GM23338 (cell line): ENCODE results near the gene GBP5.

Source experiments
- CREB1 ChIP-seq: fragments of 250-450 bp; sonication (Bioruptor Pico); IDR thresholded peaks from 2 replicates; pipeline ENCODE4 v1.5.0; 2020; ENCODE audit warnings: low read depth, mild to moderate bottlenecking, moderate library complexity
- EZH2 ChIP-seq: fragments of 200-600 bp; sonication (generic); IDR thresholded peaks from one replicate; pipeline ENCODE4 v1.8.0; 2017; ENCODE audit warnings: antibody characterized with exemption, mild to moderate bottlenecking, low read depth; ENCODE audit not compliant: unreplicated experiment
- EZH2phosphoT487 ChIP-seq: fragments of 200-600 bp; sonication (generic); IDR thresholded peaks from one replicate; pipeline ENCODE4 v1.8.1; 2018; ENCODE audit warnings: antibody characterized with exemption; ENCODE audit not compliant: unreplicated experiment
- JUNB ChIP-seq: IDR thresholded peaks from one replicate; pipeline ENCODE4 v1.6.1; 2016; ENCODE audit warnings: antibody characterized with exemption; ENCODE audit not compliant: unreplicated experiment
- POLR2AphosphoS5 ChIP-seq: IDR thresholded peaks from 2 replicates; pipeline ENCODE4 v1.6.1; 2016; ENCODE audit warnings: antibody characterized with exemption, low read depth
- STAT1 ChIP-seq: IDR thresholded peaks from one replicate; pipeline ENCODE4 v1.6.1; 2016; ENCODE audit warnings: antibody characterized with exemption; ENCODE audit not compliant: unreplicated experiment
- ZNF114 ChIP-seq: fragments of 250-450 bp; sonication (Bioruptor Pico); IDR thresholded peaks from 2 replicates; pipeline ENCODE4 v1.5.0; 2020; ENCODE audit warnings: mild to moderate bottlenecking, moderate library complexity
- ZNF331 ChIP-seq: fragments of 250-450 bp; sonication (Bioruptor Pico); IDR thresholded peaks from 2 replicates; pipeline ENCODE4 v1.5.0; 2020; ENCODE audit warnings: low read depth, mild to moderate bottlenecking, moderate library complexity
- TF ChIP-seq, protein P1 (sequence below): IDR thresholded peaks from one replicate; pipeline ENCODE4 v1.6.1; 2018; ENCODE audit warnings: antibody characterized with exemption; ENCODE audit not compliant: unreplicated experiment
- TF ChIP-seq, protein P2 (sequence below), 2 experiments: fragments of 200-600 bp in 1 of 2; sonication (generic) in 1 of 2; conservative IDR thresholded peaks; 2 replicates each; pipeline versions ENCODE4 v1.5.1 to v1.6.1; 2016 to 2017; ENCODE audit warnings: antibody characterized with exemption in 2 of 2, low read depth in 2 of 2, mild to moderate bottlenecking in 2 of 2, moderate library complexity in 1 of 2
- TF ChIP-seq, protein P3 (sequence below): fragments of 250-450 bp; sonication (Bioruptor Pico); IDR thresholded peaks from 2 replicates; pipeline ENCODE4 v1.5.0; 2020; ENCODE audit warnings: mild to moderate bottlenecking, moderate library complexity

DNA sequence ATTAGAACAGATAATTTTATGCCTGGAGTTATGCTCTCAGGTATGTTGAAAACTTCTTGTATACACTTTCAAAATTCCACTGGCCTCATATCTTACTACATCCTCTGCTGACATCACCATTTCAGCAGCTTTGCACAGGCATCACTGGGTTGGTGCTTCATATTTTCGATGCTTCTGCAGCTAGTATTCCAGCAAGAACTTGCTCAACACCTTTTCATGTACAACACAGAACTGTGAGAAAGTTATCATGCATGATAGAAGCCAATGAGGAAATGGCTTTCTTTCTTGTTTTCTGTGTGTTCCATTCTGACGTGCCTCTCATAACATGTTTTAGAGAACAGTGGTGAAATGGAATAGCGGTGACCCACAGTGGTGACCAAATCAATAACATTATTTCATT, 5.1 kb upstream of the GBP5 start:
- TF ChIP-seq, protein P1, sequence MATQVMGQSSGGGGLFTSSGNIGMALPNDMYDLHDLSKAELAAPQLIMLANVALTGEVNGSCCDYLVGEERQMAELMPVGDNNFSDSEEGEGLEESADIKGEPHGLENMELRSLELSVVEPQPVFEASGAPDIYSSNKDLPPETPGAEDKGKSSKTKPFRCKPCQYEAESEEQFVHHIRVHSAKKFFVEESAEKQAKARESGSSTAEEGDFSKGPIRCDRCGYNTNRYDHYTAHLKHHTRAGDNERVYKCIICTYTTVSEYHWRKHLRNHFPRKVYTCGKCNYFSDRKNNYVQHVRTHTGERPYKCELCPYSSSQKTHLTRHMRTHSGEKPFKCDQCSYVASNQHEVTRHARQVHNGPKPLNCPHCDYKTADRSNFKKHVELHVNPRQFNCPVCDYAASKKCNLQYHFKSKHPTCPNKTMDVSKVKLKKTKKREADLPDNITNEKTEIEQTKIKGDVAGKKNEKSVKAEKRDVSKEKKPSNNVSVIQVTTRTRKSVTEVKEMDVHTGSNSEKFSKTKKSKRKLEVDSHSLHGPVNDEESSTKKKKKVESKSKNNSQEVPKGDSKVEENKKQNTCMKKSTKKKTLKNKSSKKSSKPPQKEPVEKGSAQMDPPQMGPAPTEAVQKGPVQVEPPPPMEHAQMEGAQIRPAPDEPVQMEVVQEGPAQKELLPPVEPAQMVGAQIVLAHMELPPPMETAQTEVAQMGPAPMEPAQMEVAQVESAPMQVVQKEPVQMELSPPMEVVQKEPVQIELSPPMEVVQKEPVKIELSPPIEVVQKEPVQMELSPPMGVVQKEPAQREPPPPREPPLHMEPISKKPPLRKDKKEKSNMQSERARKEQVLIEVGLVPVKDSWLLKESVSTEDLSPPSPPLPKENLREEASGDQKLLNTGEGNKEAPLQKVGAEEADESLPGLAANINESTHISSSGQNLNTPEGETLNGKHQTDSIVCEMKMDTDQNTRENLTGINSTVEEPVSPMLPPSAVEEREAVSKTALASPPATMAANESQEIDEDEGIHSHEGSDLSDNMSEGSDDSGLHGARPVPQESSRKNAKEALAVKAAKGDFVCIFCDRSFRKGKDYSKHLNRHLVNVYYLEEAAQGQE = no peak
- TF ChIP-seq POLR2AphosphoS5 (no peak), ZNF331 (CRISPR knock-in tag) (no peak), JUNB (no peak), CREB1 (CRISPR knock-in tag) (no peak), EZH2 (no peak), EZH2phosphoT487 (no peak), ZNF114 (CRISPR knock-in tag) (no peak), STAT1 (no peak)
- TF ChIP-seq, protein P2, sequence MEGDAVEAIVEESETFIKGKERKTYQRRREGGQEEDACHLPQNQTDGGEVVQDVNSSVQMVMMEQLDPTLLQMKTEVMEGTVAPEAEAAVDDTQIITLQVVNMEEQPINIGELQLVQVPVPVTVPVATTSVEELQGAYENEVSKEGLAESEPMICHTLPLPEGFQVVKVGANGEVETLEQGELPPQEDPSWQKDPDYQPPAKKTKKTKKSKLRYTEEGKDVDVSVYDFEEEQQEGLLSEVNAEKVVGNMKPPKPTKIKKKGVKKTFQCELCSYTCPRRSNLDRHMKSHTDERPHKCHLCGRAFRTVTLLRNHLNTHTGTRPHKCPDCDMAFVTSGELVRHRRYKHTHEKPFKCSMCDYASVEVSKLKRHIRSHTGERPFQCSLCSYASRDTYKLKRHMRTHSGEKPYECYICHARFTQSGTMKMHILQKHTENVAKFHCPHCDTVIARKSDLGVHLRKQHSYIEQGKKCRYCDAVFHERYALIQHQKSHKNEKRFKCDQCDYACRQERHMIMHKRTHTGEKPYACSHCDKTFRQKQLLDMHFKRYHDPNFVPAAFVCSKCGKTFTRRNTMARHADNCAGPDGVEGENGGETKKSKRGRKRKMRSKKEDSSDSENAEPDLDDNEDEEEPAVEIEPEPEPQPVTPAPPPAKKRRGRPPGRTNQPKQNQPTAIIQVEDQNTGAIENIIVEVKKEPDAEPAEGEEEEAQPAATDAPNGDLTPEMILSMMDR (conservative IDR thresholded peaks at IDR 0.05; ENCODE audit: low read depth in 2 of 2) = 0 out of 4 replicates have a peak, but pooled peaks of 1 of the 2 experiments have one; percentile 9
- TF ChIP-seq, protein P3, sequence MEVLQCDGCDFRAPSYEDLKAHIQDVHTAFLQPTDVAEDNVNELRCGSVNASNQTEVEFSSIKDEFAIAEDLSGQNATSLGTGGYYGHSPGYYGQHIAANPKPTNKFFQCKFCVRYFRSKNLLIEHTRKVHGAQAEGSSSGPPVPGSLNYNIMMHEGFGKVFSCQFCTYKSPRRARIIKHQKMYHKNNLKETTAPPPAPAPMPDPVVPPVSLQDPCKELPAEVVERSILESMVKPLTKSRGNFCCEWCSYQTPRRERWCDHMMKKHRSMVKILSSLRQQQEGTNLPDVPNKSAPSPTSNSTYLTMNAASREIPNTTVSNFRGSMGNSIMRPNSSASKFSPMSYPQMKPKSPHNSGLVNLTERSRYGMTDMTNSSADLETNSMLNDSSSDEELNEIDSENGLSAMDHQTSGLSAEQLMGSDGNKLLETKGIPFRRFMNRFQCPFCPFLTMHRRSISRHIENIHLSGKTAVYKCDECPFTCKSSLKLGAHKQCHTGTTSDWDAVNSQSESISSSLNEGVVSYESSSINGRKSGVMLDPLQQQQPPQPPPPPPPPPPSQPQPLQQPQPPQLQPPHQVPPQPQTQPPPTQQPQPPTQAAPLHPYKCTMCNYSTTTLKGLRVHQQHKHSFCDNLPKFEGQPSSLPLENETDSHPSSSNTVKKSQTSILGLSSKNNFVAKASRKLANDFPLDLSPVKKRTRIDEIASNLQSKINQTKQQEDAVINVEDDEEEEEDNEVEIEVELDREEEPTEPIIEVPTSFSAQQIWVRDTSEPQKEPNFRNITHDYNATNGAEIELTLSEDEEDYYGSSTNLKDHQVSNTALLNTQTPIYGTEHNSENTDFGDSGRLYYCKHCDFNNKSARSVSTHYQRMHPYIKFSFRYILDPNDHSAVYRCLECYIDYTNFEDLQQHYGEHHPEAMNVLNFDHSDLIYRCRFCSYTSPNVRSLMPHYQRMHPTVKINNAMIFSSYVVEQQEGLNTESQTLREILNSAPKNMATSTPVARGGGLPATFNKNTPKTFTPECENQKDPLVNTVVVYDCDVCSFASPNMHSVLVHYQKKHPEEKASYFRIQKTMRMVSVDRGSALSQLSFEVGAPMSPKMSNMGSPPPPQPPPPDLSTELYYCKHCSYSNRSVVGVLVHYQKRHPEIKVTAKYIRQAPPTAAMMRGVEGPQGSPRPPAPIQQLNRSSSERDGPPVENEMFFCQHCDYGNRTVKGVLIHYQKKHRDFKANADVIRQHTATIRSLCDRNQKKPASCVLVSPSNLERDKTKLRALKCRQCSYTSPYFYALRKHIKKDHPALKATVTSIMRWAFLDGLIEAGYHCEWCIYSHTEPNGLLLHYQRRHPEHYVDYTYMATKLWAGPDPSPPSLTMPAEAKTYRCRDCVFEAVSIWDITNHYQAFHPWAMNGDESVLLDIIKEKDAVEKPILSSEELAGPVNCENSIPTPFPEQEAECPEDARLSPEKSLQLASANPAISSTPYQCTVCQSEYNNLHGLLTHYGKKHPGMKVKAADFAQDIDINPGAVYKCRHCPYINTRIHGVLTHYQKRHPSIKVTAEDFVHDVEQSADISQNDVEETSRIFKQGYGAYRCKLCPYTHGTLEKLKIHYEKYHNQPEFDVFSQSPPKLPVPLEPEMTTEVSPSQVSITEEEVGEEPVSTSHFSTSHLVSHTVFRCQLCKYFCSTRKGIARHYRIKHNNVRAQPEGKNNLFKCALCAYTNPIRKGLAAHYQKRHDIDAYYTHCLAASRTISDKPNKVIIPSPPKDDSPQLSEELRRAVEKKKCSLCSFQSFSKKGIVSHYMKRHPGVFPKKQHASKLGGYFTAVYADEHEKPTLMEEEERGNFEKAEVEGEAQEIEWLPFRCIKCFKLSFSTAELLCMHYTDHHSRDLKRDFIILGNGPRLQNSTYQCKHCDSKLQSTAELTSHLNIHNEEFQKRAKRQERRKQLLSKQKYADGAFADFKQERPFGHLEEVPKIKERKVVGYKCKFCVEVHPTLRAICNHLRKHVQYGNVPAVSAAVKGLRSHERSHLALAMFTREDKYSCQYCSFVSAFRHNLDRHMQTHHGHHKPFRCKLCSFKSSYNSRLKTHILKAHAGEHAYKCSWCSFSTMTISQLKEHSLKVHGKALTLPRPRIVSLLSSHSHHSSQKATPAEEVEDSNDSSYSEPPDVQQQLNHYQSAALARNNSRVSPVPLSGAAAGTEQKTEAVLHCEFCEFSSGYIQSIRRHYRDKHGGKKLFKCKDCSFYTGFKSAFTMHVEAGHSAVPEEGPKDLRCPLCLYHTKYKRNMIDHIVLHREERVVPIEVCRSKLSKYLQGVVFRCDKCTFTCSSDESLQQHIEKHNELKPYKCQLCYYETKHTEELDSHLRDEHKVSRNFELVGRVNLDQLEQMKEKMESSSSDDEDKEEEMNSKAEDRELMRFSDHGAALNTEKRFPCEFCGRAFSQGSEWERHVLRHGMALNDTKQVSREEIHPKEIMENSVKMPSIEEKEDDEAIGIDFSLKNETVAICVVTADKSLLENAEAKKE (CRISPR knock-in tag) = no peak
